Gastrocnemius medialis (tissue), 4 donors: ENCODE data around the gene ARMC3.

Experiments used
- CTCF ChIP-seq, 5 experiments: fragments of 450-650 bp in 3 of 5; fragments of 200-600 bp in 2 of 5; sonication (generic) in 2 of 5; IDR thresholded peaks in 4 of 5; conservative IDR thresholded peaks in 1 of 5; 1 replicate in 4 of 5; 2 replicates in 1 of 5; pipeline ENCODE4 v1.5.1; 2016 to 2019; ENCODE audit warnings: antibody characterized with exemption in 5 of 5, mild to moderate bottlenecking in 3 of 5, moderate library complexity in 3 of 5
- POLR2A ChIP-seq, 2 donors: fragments of 450-650 bp; IDR thresholded peaks; one replicate each; pipeline ENCODE4 v1.6.1; 2017; ENCODE audit warnings: antibody characterized with exemption in 2 of 2, mild to moderate bottlenecking in 2 of 2, moderate library complexity in 2 of 2

GRCh38 chr10:23038172-23038571, 110.3 kb downstream of the ARMC3 start:
- TF ChIP-seq CTCF (IDR thresholded peaks at IDR 0.05 in 4 of 5, conservative IDR thresholded peaks at IDR 0.05 in 1 of 5) (no peak), POLR2A (IDR thresholded peaks at IDR 0.05) (no peak)
